GM10266 (cell line): ENCODE data around the gene CAMK4.

ENCODE experiments used
- DNase-seq: peaks from one replicate; pipeline ENCODE4 v3.0.0; 2012; ENCODE audit errors: extremely low spot score
- TF ChIP-seq, protein P1 (sequence below): IDR thresholded peaks from 2 replicates; pipeline ENCODE4 v1.5.1; 2012; ENCODE audit warnings: mild to moderate bottlenecking, low read depth; ENCODE audit not compliant: control insufficient read depth, insufficient read depth; ENCODE audit errors: missing control alignments

The CAMK4 gene

GRCh38 chr5:111377306-111377705 lies 153.1 kb downstream of the CAMK4 start:
- DNase-seq: no peak
- TF ChIP-seq, protein P1, sequence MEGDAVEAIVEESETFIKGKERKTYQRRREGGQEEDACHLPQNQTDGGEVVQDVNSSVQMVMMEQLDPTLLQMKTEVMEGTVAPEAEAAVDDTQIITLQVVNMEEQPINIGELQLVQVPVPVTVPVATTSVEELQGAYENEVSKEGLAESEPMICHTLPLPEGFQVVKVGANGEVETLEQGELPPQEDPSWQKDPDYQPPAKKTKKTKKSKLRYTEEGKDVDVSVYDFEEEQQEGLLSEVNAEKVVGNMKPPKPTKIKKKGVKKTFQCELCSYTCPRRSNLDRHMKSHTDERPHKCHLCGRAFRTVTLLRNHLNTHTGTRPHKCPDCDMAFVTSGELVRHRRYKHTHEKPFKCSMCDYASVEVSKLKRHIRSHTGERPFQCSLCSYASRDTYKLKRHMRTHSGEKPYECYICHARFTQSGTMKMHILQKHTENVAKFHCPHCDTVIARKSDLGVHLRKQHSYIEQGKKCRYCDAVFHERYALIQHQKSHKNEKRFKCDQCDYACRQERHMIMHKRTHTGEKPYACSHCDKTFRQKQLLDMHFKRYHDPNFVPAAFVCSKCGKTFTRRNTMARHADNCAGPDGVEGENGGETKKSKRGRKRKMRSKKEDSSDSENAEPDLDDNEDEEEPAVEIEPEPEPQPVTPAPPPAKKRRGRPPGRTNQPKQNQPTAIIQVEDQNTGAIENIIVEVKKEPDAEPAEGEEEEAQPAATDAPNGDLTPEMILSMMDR: no peak

DNA sequence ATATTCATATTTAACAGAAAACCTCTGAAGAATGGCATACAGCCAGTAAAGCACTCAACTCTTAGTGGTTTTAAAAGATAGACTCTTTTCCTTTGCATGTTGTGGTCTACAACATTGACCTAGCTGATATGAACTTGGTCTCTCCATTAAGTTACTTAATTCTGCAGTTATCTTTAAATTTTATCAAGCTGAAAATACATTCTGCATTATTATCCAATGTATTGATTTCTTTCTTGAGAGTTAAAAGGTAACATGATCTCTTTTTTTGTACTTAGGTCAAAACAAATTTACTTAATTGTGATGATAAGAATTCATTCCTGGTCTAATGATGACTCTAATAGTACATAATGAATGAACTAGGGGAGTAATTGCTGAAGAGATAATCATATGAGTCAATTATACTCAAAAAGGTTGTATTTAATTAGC lies 155.2 kb downstream of the CAMK4 start:
- TF ChIP-seq, protein P1: no peak
- no peak for DNase-seq

GRCh38 chr5:111383288-111383970 lies 159.2 kb downstream of the CAMK4 start:
- no peak for DNase-seq
- TF ChIP-seq, protein P1: no peak

DNA sequence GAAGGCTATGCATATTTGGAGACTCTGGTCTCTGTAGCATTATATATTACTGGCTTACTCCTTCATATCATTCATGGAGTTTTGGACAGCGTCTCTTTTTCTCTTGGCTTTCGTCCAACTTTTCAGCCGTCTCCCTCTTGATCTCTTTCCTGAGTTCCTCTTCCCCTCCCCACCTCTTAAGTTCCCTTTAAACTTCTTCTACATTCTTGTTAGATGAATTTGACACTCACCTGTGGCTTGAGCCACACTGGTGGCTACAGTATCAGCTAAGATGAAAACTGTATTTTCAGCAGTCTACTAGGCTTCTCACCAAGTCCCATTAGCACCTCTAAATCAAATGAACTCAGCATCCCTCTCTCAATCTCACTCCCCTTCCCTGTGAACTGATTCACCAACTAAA lies 160.0 kb downstream of the CAMK4 start:
- no peak for DNase-seq
- TF ChIP-seq, protein P1: no peak

DNA sequence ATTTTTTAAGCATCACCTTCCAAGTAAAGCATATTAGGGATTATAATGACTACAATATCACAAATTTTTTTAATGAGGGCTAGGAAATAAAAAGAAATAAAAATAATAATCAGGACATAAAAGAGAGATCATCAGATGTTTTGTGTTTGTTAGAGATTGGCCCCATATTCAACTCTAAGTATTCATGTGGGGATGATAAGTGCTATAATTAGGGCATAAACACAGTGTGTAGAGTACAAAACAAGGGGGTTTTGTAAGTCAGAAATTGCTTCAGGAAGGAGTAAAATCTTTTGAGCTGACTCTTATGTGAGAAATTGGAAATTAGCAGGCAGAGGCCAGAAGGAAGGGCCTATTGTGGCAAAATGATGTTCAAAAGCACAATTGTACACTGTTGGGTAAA lies 160.9 kb downstream of the CAMK4 start:
- DNase-seq: no peak
- TF ChIP-seq, protein P1: no peak

DNA sequence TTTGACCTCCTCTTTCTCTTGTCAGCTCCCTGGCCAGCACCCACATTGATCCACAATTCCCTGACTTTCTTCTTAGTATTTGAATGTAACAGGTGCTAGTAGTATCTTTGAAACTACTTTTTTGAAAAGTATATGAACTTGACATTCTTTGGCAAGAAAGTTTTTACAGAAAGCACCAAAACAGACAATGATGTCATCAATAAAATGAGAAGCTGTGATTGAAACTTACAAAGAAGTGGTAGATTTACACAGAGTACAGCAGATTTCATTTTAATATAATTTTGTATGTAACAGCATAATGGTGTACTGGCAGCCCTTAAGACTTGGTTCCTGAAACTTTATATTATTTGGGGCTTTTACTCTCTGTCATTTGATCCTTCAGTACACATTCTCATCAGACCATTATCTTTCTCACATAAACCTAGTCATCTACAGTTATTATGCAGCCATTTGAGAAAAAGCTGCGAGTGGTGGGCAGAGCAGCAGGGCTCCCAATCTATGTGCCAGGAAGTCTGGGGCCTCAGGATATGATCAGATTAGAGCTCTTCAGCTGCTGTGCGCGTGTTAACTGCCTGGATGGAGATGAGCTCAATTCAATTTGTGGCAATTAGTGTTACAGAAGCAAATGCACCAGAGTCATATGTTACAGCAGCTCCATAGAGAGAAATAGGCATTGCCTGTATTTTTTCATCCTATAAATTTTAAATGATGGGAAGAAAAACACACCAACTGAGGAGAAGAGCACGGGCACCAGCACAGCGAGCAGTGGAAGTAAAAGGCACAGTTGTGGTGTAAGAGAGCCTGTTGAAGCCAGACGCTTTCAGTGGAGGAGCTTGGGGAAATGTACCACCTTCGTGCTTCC lies 162.0 kb downstream of the CAMK4 start:
- no peak for DNase-seq

More for the DNA sequence above, 162.0 kb downstream of the CAMK4 start:
- TF ChIP-seq, protein P1: no peak
